ENCODE data around the gene GCAT. TPM values are rescaled to one million over a fixed set of nuclear protein-coding genes. Genes with fewer than 3 reads are reported as not detected.
A peak's percentile ranks its signal among the peaks of the same experiment; 100 is the strongest.

Gene GCAT
- total and polyA plus RNA-seq, 2 of the 13 experiments (the other 11 are each of a cell fraction or from before 2014, with no cell fraction given): 28.0 to 50.3 TPM

DNA sequence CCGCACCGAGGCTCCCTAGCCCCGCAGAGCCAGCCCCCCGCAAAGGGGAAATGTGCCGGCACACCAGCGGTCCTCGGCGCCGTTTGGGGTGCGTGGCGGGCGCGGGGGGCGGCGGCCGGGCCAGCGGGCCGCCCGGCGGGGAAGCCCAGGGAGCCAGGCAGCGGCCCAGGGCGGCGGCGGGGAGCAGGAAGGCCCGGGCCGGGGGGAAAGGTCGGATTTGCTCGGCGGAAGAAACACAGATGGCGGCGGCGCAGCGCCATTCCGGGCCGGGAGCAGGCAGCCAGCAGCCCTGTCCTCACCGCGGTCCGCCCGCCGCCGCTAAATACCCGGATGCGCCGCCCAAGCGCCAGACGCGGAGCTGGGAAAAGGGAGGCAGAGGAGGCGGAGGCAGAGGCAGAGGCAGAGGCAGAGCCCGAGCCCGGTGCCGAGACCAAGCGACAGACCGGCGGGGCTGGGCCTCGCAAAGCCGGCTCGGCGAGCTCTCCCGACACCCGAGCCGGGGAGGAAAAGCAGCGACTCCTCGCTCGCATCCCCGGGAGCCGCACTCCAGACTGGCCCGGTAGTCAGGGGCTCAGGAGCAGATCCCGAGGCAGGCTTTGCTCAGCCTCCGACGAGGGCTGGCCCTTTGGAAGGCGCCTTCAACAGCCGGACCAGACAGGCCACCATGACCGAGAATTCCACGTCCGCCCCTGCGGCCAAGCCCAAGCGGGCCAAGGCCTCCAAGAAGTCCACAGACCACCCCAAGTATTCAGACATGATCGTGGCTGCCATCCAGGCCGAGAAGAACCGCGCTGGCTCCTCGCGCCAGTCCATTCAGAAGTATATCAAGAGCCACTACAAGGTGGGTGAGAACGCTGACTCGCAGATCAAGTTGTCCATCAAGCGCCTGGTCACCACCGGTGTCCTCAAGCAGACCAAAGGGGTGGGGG, 2.6 kb upstream of the GCAT start (continued):
- TF ChIP-seq, protein P1, sequence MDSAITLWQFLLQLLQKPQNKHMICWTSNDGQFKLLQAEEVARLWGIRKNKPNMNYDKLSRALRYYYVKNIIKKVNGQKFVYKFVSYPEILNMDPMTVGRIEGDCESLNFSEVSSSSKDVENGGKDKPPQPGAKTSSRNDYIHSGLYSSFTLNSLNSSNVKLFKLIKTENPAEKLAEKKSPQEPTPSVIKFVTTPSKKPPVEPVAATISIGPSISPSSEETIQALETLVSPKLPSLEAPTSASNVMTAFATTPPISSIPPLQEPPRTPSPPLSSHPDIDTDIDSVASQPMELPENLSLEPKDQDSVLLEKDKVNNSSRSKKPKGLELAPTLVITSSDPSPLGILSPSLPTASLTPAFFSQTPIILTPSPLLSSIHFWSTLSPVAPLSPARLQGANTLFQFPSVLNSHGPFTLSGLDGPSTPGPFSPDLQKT (CRISPR knock-in tag; IDR thresholded peaks at IDR 0.05; ENCODE audit: borderline replicate concordance): no peak
- TF ChIP-seq ZNF609 (CRISPR knock-in tag; IDR thresholded peaks at IDR 0.05; ENCODE audit: borderline replicate concordance) (peak; percentile 36; the same call in 1 of the 2 replicates), ONECUT2 (CRISPR knock-in tag; IDR thresholded peaks at IDR 0.05) (0 out of 2 replicates have a peak, but pooled peaks have one; percentile 23), SP140L (CRISPR knock-in tag; IDR thresholded peaks at IDR 0.05; ENCODE audit: borderline replicate concordance) (no peak), SMARCE1 (IDR thresholded peaks at IDR 0.05; ENCODE audit: borderline replicate concordance) (no peak), FOXM1 (CRISPR knock-in tag; IDR thresholded peaks at IDR 0.05) (no peak), BORCS8-MEF2B (CRISPR knock-in tag; IDR thresholded peaks at IDR 0.05) (peak; percentile 88), TBX2 (CRISPR knock-in tag; IDR thresholded peaks at IDR 0.05; ENCODE audit: borderline replicate concordance) (peak; percentile 77), ARNTL (CRISPR knock-in tag; IDR thresholded peaks at IDR 0.05) (no peak), KAT2B (IDR thresholded peaks at IDR 0.05; ENCODE audit: borderline replicate concordance, low read depth, low read length) (no peak), ZMYM4 (CRISPR knock-in tag; IDR thresholded peaks at IDR 0.05) (peak; percentile 60), MZF1 (CRISPR knock-in tag; IDR thresholded peaks at IDR 0.05; ENCODE audit: borderline replicate concordance) (no peak), RFXAP (CRISPR knock-in tag; IDR thresholded peaks at IDR 0.05; ENCODE audit: borderline replicate concordance) (peak; percentile 62; the same call in 1 of the 2 replicates), ZNF160 (CRISPR knock-in tag; IDR thresholded peaks at IDR 0.05) (peak; percentile 73; the same call in 1 of the 2 replicates), KAT7 (CRISPR knock-in tag; IDR thresholded peaks at IDR 0.05; ENCODE audit: borderline replicate concordance) (peak; percentile 88; the same call in 1 of the 2 replicates), FLYWCH1 (CRISPR knock-in tag; IDR thresholded peaks at IDR 0.05) (no peak), TFDP2 (CRISPR knock-in tag; IDR thresholded peaks at IDR 0.05) (0 out of 2 replicates have a peak, but pooled peaks have one; percentile 19)
- TF ChIP-seq, protein P2, sequence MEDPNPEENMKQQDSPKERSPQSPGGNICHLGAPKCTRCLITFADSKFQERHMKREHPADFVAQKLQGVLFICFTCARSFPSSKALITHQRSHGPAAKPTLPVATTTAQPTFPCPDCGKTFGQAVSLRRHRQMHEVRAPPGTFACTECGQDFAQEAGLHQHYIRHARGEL (CRISPR knock-in tag; IDR thresholded peaks at IDR 0.05): no peak
